Large intestine (tissue), 3 donors: ENCODE data around the gene CAPN2. TPM values are rescaled to one million over a fixed set of nuclear protein-coding genes. Genes with fewer than 3 reads are reported as not detected.
A peak's percentile ranks its signal among the peaks of the same experiment; 100 is the strongest.

Experiments
- DNase-seq, 2 donors: peaks; one replicate each; pipeline versions ENCODE4 v3.0.0 to v3.0.0-alpha.2; 2013
- H3K27ac ChIP-seq: one replicate; pipeline ENCODE4 v1.5.1; 2013; ENCODE audit warnings: low read length
- H3K27me3 ChIP-seq: 2 replicates; pipeline ENCODE4 v1.6.1; 2013; ENCODE audit warnings: low read length; ENCODE audit not compliant: control insufficient read depth, insufficient read depth
- H3K36me3 ChIP-seq: 2 replicates; pipeline ENCODE4 v1.6.1; 2013; ENCODE audit warnings: low read length; ENCODE audit not compliant: control insufficient read depth, insufficient read depth
- H3K4me1 ChIP-seq: one replicate; pipeline ENCODE4 v1.6.1; 2013; ENCODE audit warnings: low read length; ENCODE audit not compliant: control insufficient read depth, insufficient read depth
- H3K4me3 ChIP-seq: one replicate; pipeline ENCODE4 v1.5.1; 2013; ENCODE audit warnings: low read length
- H3K9me3 ChIP-seq: one replicate; pipeline ENCODE4 v1.6.1; 2013; ENCODE audit warnings: mild to moderate bottlenecking, low read depth, low read length, moderate library complexity; ENCODE audit not compliant: control insufficient read depth
- WGBS: methylation state at CpG from one replicate; pipeline ENCODE4 v1.1.5; 2013; ENCODE audit warnings: low lambda C conversion rate; ENCODE audit not compliant: insufficient coverage; 5-methylcytosine and 5-hydroxymethylcytosine counted together
- polyA plus RNA-seq: library from polyadenylated mRNA; unstranded; fragments of 120-200 nt; gene quantifications from one replicate; pipeline ENCODE4 v1.2.1, GENCODE V29; 2013

CAPN2 gene
- polyA plus RNA-seq, 1 donor = 71.3 TPM

DNA sequence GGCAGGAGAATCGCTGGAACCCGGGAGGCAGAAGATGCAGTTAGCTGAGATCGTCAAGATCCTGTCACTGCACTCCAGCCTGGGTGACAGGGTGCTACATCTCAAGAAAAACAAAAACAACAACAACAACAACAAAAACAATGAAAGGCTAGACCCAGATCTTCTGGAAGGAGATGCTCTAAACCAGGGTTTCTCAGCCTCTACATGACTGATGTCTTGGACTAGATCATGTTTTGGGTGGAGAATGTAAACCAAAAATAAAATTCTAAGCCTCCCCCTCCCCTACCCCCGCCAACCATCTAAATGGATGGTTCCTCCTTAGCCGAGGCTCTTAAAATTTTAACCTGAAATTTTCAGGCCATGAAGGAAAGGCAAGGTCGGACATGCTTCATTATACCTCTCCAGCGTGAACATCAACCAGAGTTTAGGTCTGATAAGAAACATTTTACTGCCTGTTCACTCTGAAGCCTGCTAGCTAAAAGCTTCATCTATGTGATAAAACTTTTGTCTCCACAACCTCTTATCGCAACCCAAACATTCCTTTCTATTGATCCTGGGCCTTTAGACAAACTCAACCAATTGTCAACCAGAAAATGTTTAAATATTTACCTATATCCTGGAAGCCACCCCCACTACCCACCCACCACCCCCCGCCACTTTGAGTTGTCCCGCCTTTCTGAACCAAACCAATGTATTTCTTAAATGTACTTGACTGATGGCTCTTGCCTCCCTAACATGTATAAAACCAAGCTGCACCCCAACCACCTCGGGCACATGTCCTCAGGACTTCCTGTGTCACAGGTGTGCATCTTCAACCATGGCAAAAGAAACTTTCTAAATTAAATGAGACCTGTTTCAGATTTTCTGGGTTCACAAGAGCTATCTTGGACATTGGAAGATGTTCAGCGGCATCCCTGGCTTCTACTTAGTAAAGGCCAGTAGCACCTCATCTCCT, 1.9 kb upstream of the CAPN2 start:
- Histone ChIP-seq H3K4me1 (peaks cover 37% of the 10 kb centered on the region), H3K4me3 (no peak overlapping the region), H3K27me3 (no peaks in the 10 kb centered on the region), H3K36me3 (no peaks in the 10 kb centered on the region), H3K9me3 (no peaks in the 10 kb centered on the region), H3K27ac (no peak overlapping the region)
- no peak for DNase-seq
- whole genome bisulfite sequencing = no CpG with 5 or more reads among the region's 12 CpGs

DNA sequence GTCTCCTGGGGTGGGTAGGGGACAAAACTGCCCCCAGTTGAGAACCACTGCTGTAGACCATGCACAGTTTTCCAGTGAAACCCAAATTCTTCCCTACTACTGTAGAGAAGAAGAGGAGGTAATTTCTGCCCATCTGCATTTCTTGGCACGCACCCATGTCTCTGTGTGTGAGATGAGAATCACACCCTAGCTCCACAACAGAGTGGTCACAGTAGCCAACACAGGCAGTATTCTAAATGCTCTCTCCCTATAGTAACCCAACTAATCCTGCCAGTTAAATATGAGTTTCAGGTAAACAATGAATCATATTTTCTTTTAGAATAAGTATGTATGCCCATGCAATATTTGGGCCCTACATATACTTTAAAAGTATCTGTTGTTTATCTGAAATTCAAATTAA, 1.2 kb upstream of the CAPN2 start:
- no peak for DNase-seq
- Histone ChIP-seq H3K9me3 (no peaks in the 10 kb centered on the region), H3K27me3 (no peaks in the 10 kb centered on the region), H3K36me3 (no peaks in the 10 kb centered on the region), H3K4me3 (no peak overlapping the region), H3K27ac (no peak overlapping the region), H3K4me1 (peaks cover 44% of the 10 kb centered on the region)
- WGBS = no CpG with 5 or more reads among the region's 1 CpG

DNA sequence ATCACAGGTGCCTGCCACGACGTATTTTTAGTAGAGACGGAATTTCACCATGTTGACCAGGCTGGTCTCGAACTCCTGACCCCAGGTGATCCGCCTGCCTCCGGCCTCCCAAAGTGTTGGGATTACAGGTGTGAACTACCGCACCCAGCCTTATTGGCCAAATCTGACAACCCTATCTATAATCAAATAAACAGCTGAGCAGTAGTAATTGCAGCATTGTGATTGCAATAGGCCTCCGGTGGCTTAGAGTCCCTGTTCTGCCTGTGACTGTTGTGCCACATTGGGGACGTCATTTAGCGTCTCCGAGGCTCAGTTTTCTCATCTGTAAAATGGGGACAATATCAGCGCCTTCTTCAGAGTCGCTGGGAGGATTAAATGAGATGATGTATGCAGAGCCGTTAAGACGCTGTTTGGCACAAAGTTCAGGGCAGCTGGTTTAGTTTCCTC, 569 bp upstream of the CAPN2 start:
- Histone ChIP-seq H3K27me3 (no peaks in the 10 kb centered on the region), H3K4me1 (peaks cover 44% of the 10 kb centered on the region), H3K36me3 (peaks cover 3% of the 10 kb centered on the region), H3K4me3 (no peak overlapping the region), H3K27ac (peak overlapping the region; percentile 54), H3K9me3 (no peaks in the 10 kb centered on the region)
- DNase-seq = no peak
- no CpG with 5 or more reads among the region's 15 CpGs for WGBS

DNA sequence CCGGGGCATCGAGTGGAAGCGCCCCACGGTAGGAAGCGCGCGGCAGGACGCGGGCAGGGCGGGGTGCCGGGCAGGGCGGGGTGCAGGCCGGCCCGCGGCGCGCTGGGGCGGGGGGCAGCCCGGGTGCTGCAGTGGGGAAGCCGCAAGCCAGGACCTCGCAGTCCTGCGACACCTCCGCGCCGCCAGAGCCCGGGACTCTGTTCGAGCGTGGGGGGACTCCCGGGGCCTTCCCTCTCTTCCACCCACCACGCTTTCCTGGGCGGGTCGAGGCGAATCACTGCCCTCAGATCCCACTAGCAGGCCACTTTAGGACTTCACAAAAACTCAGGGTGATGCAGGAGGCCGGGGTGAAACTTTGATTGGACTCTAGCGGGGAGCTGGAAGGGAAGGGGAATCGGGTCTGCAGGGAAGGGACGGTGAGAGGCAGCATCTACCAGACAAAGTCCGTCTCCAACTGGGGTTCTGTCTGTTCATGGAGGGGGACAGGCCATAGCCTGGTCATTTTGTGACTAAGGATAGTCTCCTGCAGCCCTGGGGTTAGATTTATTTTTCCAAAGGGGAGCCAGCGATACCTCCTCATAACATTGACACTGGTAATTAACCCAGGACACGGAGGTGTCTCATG, 623 bp downstream of the CAPN2 start:
- Histone ChIP-seq H3K27ac (peak overlapping the region; percentile 79), H3K4me3 (peak overlapping the region; percentile 81), H3K27me3 (no peaks in the 10 kb centered on the region), H3K4me1 (peaks cover 37% of the 10 kb centered on the region), H3K36me3 (peaks cover 11% of the 10 kb centered on the region), H3K9me3 (no peaks in the 10 kb centered on the region)
- peak in 1 of 2 donors; percentile 72 for DNase-seq
- no CpG with 5 or more reads among the region's 40 CpGs for WGBS

DNA sequence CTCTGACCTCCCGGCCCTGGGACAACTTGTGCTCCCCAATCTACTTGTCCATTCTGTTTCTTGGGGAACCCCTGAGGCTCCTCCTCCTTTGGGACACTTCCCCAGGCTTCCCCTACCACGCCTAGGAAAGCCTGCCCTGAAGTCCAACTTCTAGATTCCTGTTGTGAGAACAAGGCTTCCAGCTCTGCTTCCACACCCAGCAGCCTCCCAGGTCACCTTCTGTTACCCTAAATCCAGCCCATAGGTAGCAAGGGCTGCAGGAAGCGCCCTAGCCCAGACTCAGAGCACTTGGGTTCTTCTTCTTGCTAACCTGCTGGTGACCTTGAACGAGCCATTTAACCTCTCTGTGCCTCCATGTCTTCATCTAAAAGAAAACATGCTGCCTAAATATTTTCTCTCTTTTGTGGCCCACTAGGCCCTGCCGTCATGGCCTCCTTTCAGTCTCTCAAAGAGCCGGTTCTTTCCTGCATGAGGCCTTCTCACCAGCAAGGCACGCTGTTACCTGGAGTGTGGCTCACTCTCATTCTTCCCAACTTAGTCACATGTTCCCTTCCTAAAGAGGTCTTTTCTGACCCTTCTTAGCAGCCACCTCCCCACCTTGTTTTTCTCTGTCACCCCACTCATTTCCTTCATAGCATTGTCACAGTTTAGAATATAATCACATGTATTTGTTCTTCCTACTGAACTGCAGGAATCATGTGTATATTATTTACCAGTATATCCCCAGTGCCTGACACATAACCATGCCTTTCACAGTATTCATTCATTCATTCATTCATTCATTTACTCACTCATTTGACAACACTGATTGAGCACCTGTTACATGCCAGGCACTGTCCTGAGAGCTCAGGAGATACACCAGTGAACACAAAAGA, 1.4 kb downstream of the CAPN2 start:
- 73% methylated on average over 3 of the region's 7 CpGs for WGBS
- peak in 1 of 2 donors; percentile 62 for DNase-seq
- Histone ChIP-seq H3K27me3 (no peaks in the 10 kb centered on the region), H3K4me1 (peaks cover 36% of the 10 kb centered on the region), H3K27ac (peak overlapping the region; percentile 79), H3K36me3 (peaks cover 17% of the 10 kb centered on the region), H3K9me3 (no peaks in the 10 kb centered on the region), H3K4me3 (peak overlapping the region; percentile 81)

DNA sequence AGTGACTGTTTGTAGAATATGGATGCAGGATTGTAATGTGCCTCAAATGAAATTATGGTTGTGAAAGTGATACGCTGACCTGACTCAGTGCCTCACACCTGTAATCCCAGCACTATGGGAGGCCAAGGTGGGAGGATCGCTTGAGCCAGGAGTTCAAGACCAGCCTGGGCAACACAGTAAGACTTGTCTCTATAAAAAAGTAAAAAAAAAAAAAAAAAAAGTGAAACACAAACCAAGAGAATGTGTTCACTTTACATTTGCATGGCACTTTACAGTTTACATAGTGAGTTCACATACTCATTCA, 2.0 kb downstream of the CAPN2 start:
- DNase-seq = no peak
- no peaks in the 10 kb centered on the region for H3K9me3 ChIP-seq
- H3K27ac ChIP-seq = no peak overlapping the region
- H3K4me1 ChIP-seq = peaks cover 40% of the 10 kb centered on the region
- H3K27me3 ChIP-seq = no peaks in the 10 kb centered on the region
- no peak overlapping the region for H3K4me3 ChIP-seq
- no CpG with 5 or more reads among the region's 2 CpGs for WGBS
- peaks cover 17% of the 10 kb centered on the region for H3K36me3 ChIP-seq

DNA sequence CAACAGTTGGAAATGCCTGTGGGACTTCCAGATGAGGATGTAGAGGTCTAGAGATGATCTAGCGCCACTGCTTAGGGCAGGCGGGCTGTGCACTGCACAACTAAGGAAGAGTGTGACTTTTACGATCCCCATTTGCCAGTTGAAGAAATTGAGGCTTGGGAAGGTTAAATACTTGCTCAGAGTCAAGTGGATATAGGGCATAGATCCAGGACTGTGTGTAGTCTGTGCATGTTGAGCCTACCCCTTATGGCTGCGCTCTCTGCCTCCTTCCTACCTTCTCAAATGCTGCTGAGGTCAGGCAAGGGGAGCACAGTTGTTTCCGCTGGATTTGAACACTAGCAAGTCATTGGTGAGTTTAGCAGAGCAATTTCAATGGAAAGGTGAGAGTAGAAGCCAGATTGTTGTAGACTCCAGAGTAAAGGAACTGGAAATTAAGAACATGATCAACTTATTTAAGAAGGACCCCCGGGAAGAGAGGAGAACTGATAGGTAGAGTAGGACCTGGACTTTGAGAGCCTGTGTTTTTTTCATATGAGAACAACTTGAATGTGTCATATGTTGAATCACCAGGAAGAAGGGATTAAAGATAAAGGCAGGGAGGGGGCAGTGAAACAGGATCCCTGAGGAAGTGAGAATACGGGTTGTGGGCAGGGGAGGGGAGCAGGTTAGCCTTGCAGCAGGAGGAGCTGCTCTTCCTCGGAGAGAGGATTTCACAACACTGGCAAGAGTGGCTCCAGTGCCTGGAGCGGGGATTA, 2.7 kb downstream of the CAPN2 start:
- no peaks in the 10 kb centered on the region for H3K9me3 ChIP-seq
- H3K4me3 ChIP-seq = no peak overlapping the region
- peak; percentile 84 to 87 for DNase-seq
- no CpG with 5 or more reads among the region's 9 CpGs for WGBS
- peaks cover 20% of the 10 kb centered on the region for H3K36me3 ChIP-seq
- H3K27ac ChIP-seq = peak overlapping the region; percentile 46
- peaks cover 45% of the 10 kb centered on the region for H3K4me1 ChIP-seq
- H3K27me3 ChIP-seq = no peaks in the 10 kb centered on the region

DNA sequence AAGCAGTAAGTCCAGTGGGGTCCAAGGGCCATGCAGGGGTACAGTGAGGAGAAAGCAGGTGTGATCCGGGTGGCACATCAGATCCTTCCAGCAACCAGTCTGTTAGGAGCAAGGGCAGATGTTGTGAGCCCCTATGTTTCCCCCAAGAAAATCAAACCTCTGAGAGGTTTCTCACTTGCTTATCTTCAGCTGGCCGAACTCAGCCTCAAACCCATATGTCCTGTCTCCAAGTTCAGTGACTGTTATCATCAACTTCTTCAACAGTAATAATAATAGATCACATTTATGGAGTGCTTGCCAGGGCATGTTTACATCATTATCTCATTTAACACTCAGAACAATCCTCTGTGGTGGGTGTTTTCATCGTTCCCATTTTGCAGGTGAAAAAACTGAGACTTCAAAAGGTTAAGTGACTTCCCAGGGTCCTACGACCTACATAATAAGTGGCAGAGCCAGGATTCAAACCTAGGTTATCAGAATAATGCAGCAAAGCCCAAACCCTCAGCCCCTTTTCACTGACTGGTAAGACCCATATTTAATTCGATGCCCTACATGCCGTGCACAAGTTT, 3.3 kb downstream of the CAPN2 start:
- no CpG with 5 or more reads among the region's 6 CpGs for whole genome bisulfite sequencing
- Histone ChIP-seq H3K4me1 (peaks cover 52% of the 10 kb centered on the region), H3K27me3 (no peaks in the 10 kb centered on the region), H3K27ac (peak overlapping the region; percentile 46), H3K9me3 (no peaks in the 10 kb centered on the region), H3K36me3 (peaks cover 21% of the 10 kb centered on the region), H3K4me3 (no peak overlapping the region)
- no peak for DNase-seq

DNA sequence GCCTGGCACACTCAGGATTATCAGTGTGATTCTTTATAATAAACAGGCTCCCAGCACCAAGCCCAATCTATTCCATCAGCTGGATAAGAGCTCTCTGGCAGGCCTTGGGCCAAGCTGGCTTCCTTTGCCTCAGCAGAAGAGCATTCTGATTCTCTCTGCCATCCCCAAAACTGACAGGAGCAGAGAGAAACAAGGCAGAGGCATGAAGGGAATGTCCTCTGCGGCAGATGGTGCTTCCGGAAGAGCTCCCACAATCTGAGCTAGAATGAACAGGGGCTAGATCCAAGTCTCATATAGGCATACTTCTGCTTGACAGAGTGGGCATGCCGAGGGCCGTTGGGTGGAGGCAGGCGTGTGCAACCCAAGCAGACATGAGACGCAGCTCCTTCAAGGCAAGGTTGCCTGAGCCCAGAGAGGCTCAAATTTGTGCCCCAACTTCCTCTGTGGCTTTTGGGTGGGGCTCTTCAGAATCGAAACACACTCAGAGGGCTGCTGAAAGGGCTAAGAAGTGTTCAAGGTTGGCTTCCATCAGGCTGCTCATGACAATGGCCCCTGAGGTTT, 4.0 kb downstream of the CAPN2 start:
- Histone ChIP-seq H3K4me1 (peaks cover 57% of the 10 kb centered on the region), H3K36me3 (peaks cover 26% of the 10 kb centered on the region), H3K27me3 (no peaks in the 10 kb centered on the region), H3K27ac (no peak overlapping the region), H3K9me3 (no peaks in the 10 kb centered on the region), H3K4me3 (no peak overlapping the region)
- WGBS = no CpG with 5 or more reads among the region's 7 CpGs
- DNase-seq = no peak
